Calu3 (cell line): ENCODE data around the gene DTYMK. TPM values are rescaled to one million over a fixed set of nuclear protein-coding genes. Genes with fewer than 3 reads are reported as not detected.

Source experiments
- BruUV-seq: library from RNA; stranded (reverse); fragments of 400-500 nt; replicated peaks from 2 replicates; lab custom pipeline; 2021; lab: Mats Ljungman, UMichigan
- CTCF ChIA-PET: fragments of 300-600 bp; sonication (Branson Sonifier 250); formaldehyde crosslinking; loops from one replicate; lab custom pipeline; 2022; ENCODE audit warnings: antibody characterized with exemption; lab: Charles Lee
- DNase-seq: peaks from one replicate; pipeline ENCODE4 v3.0.0; 2022
- H3K27ac Mint-ChIP-seq: one replicate; pipeline ENCODE4 v1.8.0; 2022; ENCODE audit warnings: mixed read lengths; ENCODE audit not compliant: unreplicated experiment
- H3K27me3 Mint-ChIP-seq: one replicate; pipeline ENCODE4 v1.8.0; 2022; ENCODE audit warnings: mixed read lengths; ENCODE audit not compliant: unreplicated experiment
- H3K36me3 Mint-ChIP-seq: one replicate; pipeline ENCODE4 v1.8.0; 2022; ENCODE audit warnings: mild to moderate bottlenecking, moderate library complexity, mixed read lengths; ENCODE audit not compliant: insufficient read depth, unreplicated experiment
- H3K4me1 Mint-ChIP-seq: one replicate; pipeline ENCODE4 v1.8.0; 2022; ENCODE audit warnings: mild to moderate bottlenecking, low read depth, mixed read lengths; ENCODE audit not compliant: unreplicated experiment
- H3K4me3 Mint-ChIP-seq: one replicate; pipeline ENCODE4 v1.8.0; 2022; ENCODE audit warnings: mild to moderate bottlenecking, low read depth, moderate library complexity, mixed read lengths; ENCODE audit not compliant: unreplicated experiment
- H3K9me3 Mint-ChIP-seq: one replicate; pipeline ENCODE4 v1.8.0; 2022; ENCODE audit warnings: low read depth, mixed read lengths; ENCODE audit not compliant: unreplicated experiment
- intact Hi-C: fragments of 100-400 bp; cut with micrococcal nuclease; formaldehyde crosslinking; loops from one replicate; pipeline ENCODE4 v1.10.0; 2022; ENCODE audit not compliant: unreplicated experiment
- total RNA-seq: library from RNA; stranded (reverse); gene quantifications from 2 replicates; pipeline ENCODE4 v1.2.3, GENCODE V29; 2022
- TF ChIP-seq, protein P1 (sequence below): fragments of 200-600 bp; IDR thresholded peaks from one replicate; pipeline ENCODE4 v1.8.0; 2022; ENCODE audit warnings: antibody characterized with exemption; ENCODE audit not compliant: unreplicated experiment

DTYMK gene
- total RNA-seq, 1 experiment from 2014 or later = 80.7 TPM

DNA sequence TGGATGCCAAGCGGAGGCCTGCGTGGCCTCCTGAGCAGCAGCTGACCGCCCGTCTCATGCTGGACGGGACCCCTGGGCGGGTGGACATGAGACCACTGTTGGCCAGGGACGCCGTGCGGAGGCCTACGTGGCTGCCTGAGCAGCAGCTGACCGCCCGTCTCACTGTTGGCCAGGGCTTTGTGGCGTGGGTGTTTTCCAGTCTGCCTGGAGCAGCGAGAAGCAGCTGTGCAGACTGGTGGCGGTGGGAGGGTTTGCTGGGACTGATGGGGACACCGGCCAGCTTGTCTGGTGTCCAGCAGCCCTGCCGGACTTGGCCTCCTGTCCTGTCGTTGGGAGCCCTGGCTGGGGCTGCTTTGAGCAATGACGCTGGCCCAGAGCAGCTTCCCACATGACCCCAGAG is 42.0 kb upstream of the DTYMK start:
- intact Hi-C loops = no loop called here
- CTCF ChIA-PET = no interaction called here
- Mint-ChIP-seq H3K9me3 (no peaks in the 10 kb centered on the region), H3K4me3 (no peak overlapping the region), H3K27me3 (no peaks in the 10 kb centered on the region), H3K27ac (no peak overlapping the region), H3K36me3 (peaks cover 16% of the 10 kb centered on the region), H3K4me1 (peaks cover 8% of the 10 kb centered on the region)
- TF ChIP-seq, protein P1, sequence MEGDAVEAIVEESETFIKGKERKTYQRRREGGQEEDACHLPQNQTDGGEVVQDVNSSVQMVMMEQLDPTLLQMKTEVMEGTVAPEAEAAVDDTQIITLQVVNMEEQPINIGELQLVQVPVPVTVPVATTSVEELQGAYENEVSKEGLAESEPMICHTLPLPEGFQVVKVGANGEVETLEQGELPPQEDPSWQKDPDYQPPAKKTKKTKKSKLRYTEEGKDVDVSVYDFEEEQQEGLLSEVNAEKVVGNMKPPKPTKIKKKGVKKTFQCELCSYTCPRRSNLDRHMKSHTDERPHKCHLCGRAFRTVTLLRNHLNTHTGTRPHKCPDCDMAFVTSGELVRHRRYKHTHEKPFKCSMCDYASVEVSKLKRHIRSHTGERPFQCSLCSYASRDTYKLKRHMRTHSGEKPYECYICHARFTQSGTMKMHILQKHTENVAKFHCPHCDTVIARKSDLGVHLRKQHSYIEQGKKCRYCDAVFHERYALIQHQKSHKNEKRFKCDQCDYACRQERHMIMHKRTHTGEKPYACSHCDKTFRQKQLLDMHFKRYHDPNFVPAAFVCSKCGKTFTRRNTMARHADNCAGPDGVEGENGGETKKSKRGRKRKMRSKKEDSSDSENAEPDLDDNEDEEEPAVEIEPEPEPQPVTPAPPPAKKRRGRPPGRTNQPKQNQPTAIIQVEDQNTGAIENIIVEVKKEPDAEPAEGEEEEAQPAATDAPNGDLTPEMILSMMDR = no peak
- no peak for DNase-seq
- no TSS peak for BruUV-seq

DNA sequence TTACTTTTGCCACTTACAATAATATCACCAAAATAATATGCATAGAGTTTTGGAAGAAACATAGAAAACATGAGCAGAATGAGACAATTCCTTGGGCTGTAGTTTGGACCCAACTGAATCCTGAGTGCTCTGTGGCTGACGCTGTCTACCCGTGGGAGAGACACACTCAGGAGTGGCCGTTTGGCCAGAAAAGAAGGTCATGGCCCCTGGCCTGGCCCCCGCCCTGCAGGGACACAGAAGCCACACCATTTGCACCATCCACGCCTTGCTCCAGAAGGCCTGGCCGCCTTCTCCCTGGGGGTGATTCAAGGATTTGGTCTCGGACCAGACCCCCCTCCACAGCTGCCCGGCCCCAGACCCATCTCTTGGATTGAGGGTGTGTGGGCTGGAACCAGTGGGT is 41.4 kb upstream of the DTYMK start:
- intact Hi-C loops = no loop called here
- peaks cover 3% of the 10 kb centered on the region for H3K4me1 Mint-ChIP-seq
- no peaks in the 10 kb centered on the region for H3K27me3 Mint-ChIP-seq
- TF ChIP-seq, protein P1 = no peak
- DNase-seq = no peak
- CTCF ChIA-PET = no interaction called here
- no peaks in the 10 kb centered on the region for H3K9me3 Mint-ChIP-seq
- BruUV-seq = no TSS peak
- H3K4me3 Mint-ChIP-seq = no peak overlapping the region
- H3K36me3 Mint-ChIP-seq = peaks cover 22% of the 10 kb centered on the region
- no peak overlapping the region for H3K27ac Mint-ChIP-seq

DNA sequence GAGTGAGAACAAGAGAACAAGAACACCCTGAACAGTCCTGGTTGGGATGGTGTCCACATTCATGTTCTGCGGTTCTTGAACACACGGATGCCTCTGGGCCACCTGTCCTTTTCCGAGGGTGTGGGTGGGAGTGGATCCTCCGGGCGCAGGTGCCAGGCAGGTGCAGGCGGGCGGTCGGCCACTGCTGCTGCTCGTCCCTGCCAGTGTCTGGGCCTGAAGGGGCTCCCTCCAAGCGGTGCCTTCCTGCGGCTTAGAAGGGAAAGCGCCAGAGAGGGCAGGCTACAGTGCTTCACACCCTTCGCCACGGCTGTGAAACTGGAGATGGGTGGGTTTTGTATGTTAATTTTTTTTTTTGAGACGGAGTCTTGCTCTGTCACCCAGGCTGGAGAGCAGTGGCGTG is 39.8 kb upstream of the DTYMK start:
- intact Hi-C loops = no loop called here
- no peaks in the 10 kb centered on the region for H3K9me3 Mint-ChIP-seq
- CTCF ChIA-PET = no interaction called here
- peaks cover 38% of the 10 kb centered on the region for H3K36me3 Mint-ChIP-seq
- DNase-seq = no peak
- no peaks in the 10 kb centered on the region for H3K4me1 Mint-ChIP-seq
- H3K27me3 Mint-ChIP-seq = no peaks in the 10 kb centered on the region
- H3K27ac Mint-ChIP-seq = no peak overlapping the region
- no peak overlapping the region for H3K4me3 Mint-ChIP-seq
- TF ChIP-seq, protein P1 = no peak
- no TSS peak for BruUV-seq

DNA sequence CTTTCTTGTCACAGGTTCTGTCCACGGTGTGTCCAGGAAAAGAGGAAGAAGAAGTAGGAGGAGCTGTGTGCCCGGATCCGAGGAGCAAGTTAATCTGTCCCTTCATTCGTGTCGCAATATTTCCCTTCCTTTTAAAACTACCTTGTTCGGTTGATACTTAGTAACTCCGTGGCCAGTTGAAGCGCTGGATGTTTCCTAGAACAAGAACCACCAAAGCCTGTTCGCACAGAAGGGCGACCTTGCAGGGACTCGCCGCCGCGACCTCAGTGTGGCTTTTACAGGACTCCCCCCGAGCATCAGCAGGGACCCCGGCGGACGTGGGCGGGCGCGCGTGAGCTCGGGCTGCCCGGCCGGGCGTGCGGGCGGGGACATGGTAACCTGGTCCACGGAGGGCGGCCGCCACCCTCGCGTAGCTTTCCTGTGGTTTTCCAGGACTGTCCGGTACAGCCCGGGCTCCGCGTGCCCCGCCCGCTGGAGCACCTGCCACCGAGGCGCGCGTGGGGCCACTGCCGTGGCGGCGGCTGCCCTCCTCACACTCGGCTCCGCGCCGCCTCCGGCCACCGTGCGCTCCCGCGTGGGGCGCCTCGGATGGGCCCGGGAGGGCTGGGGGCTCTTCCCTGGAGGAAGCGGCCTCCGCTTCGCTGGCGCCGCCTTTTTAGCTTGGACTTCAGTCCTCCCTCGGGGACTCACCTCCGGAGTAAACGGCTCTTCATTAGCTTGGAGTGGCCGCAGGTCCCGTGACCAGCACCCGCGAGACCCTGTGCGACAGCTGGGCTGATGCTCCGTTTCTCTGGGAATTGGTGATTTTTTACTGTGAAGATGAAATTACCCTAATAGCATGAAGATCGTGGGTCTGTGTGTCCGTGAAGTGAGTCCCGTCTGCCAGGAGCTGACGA is 38.6 kb upstream of the DTYMK start:
- Mint-ChIP-seq H3K9me3 (peaks cover 3% of the 10 kb centered on the region), H3K27me3 (no peaks in the 10 kb centered on the region), H3K27ac (no peak overlapping the region), H3K36me3 (peaks cover 46% of the 10 kb centered on the region), H3K4me1 (no peaks in the 10 kb centered on the region), H3K4me3 (no peak overlapping the region)
- no peak for DNase-seq
- TF ChIP-seq, protein P1 = no peak
- intact Hi-C loops = no loop called here
- BruUV-seq = no TSS peak
- CTCF ChIA-PET = no interaction called here
